ENCODE results near the gene PCBP2. TPM values are rescaled to one million over a fixed set of nuclear protein-coding genes. Genes with fewer than 3 reads are reported as not detected.

PCBP2 gene
- total RNA-seq, 1 experiment from 2014 or later, result 981 TPM

DNA sequence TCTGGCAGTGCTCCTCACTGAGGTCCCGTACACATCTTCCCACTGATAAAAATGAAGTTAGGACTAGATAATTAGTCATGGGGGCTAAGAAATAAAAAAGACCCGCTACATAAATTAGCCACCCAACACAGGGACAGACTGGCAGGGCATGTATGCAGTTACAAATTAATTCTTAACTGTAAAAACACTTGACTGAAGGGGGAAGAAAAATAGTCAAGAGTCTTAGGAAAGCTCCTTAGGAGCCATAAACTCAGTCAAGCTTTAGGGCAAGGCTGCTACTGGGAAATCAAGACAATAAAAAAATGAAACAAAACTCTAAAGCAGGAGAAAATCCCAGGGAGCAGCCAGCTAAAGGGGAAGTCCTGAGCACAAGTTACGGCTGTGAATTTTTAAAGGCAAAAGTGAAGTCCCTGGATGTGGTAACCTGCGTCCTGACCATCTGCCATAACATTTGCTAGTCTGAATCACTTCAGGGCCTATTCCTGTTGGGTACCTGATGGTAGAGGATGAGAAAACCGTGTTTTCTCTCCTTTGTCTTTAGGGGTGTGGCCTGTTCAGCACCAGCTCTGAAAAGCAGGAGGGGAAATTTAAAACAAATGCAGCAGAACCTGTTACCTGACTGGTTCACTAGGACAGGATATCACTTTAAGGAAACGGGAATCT lies 62.9 kb downstream of the PCBP2 start:
- ChIA-PET CTCF (interaction anchor here (1.4 kb wide), 1 partner anchor 29 kb away, joined by 3 read pairs; no protein-coding TSS in a partner anchor), POLR2A (interaction anchor here (2.2 kb wide), 1 partner anchor 14 kb away, joined by 7 read pairs; the partner anchor contains the start of gene TARBP2)
- TF ChIP-seq SMAD4 (CRISPR knock-in tag; IDR thresholded peaks at IDR 0.05) (no peak), ZNF416 (CRISPR knock-in tag; IDR thresholded peaks at IDR 0.05) (no peak), CBFB (CRISPR knock-in tag; IDR thresholded peaks at IDR 0.05; ENCODE audit: low read depth) (no peak), RELA (CRISPR knock-in tag; IDR thresholded peaks at IDR 0.05; ENCODE audit: borderline replicate concordance) (no peak), NR3C1 (CRISPR knock-in tag; conservative IDR thresholded peaks at IDR 0.05; ENCODE audit: low read depth) (no peak), JAZF1 (CRISPR knock-in tag; IDR thresholded peaks at IDR 0.05) (no peak), GTF2I (CRISPR knock-in tag; conservative IDR thresholded peaks at IDR 0.05) (no peak), IRF2 (CRISPR knock-in tag; IDR thresholded peaks at IDR 0.05; ENCODE audit: borderline replicate concordance, low read depth) (no peak)
- TF ChIP-seq, protein P1, sequence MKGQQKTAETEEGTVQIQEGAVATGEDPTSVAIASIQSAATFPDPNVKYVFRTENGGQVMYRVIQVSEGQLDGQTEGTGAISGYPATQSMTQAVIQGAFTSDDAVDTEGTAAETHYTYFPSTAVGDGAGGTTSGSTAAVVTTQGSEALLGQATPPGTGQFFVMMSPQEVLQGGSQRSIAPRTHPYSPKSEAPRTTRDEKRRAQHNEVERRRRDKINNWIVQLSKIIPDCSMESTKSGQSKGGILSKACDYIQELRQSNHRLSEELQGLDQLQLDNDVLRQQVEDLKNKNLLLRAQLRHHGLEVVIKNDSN (CRISPR knock-in tag; IDR thresholded peaks at IDR 0.05), result no peak
- TF ChIP-seq, protein P2, sequence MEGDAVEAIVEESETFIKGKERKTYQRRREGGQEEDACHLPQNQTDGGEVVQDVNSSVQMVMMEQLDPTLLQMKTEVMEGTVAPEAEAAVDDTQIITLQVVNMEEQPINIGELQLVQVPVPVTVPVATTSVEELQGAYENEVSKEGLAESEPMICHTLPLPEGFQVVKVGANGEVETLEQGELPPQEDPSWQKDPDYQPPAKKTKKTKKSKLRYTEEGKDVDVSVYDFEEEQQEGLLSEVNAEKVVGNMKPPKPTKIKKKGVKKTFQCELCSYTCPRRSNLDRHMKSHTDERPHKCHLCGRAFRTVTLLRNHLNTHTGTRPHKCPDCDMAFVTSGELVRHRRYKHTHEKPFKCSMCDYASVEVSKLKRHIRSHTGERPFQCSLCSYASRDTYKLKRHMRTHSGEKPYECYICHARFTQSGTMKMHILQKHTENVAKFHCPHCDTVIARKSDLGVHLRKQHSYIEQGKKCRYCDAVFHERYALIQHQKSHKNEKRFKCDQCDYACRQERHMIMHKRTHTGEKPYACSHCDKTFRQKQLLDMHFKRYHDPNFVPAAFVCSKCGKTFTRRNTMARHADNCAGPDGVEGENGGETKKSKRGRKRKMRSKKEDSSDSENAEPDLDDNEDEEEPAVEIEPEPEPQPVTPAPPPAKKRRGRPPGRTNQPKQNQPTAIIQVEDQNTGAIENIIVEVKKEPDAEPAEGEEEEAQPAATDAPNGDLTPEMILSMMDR (IDR thresholded peaks at IDR 0.05), result no peak
- TF ChIP-seq, protein P3, sequence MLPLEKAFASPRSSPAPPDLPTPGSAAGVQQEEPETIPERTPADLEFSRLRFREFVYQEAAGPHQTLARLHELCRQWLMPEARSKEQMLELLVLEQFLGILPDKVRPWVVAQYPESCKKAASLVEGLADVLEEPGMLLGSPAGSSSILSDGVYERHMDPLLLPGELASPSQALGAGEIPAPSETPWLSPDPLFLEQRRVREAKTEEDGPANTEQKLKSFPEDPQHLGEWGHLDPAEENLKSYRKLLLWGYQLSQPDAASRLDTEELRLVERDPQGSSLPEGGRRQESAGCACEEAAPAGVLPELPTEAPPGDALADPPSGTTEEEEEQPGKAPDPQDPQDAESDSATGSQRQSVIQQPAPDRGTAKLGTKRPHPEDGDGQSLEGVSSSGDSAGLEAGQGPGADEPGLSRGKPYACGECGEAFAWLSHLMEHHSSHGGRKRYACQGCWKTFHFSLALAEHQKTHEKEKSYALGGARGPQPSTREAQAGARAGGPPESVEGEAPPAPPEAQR (CRISPR knock-in tag; IDR thresholded peaks at IDR 0.05), result no peak
- TF ChIP-seq, protein P4, sequence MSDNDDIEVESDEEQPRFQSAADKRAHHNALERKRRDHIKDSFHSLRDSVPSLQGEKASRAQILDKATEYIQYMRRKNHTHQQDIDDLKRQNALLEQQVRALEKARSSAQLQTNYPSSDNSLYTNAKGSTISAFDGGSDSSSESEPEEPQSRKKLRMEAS (CRISPR knock-in tag; IDR thresholded peaks at IDR 0.05), result no peak
- TF ChIP-seq, protein P5, sequence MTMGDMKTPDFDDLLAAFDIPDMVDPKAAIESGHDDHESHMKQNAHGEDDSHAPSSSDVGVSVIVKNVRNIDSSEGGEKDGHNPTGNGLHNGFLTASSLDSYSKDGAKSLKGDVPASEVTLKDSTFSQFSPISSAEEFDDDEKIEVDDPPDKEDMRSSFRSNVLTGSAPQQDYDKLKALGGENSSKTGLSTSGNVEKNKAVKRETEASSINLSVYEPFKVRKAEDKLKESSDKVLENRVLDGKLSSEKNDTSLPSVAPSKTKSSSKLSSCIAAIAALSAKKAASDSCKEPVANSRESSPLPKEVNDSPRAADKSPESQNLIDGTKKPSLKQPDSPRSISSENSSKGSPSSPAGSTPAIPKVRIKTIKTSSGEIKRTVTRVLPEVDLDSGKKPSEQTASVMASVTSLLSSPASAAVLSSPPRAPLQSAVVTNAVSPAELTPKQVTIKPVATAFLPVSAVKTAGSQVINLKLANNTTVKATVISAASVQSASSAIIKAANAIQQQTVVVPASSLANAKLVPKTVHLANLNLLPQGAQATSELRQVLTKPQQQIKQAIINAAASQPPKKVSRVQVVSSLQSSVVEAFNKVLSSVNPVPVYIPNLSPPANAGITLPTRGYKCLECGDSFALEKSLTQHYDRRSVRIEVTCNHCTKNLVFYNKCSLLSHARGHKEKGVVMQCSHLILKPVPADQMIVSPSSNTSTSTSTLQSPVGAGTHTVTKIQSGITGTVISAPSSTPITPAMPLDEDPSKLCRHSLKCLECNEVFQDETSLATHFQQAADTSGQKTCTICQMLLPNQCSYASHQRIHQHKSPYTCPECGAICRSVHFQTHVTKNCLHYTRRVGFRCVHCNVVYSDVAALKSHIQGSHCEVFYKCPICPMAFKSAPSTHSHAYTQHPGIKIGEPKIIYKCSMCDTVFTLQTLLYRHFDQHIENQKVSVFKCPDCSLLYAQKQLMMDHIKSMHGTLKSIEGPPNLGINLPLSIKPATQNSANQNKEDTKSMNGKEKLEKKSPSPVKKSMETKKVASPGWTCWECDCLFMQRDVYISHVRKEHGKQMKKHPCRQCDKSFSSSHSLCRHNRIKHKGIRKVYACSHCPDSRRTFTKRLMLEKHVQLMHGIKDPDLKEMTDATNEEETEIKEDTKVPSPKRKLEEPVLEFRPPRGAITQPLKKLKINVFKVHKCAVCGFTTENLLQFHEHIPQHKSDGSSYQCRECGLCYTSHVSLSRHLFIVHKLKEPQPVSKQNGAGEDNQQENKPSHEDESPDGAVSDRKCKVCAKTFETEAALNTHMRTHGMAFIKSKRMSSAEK (CRISPR knock-in tag; IDR thresholded peaks at IDR 0.05; ENCODE audit: borderline replicate concordance), result no peak
- TF ChIP-seq, protein P6, sequence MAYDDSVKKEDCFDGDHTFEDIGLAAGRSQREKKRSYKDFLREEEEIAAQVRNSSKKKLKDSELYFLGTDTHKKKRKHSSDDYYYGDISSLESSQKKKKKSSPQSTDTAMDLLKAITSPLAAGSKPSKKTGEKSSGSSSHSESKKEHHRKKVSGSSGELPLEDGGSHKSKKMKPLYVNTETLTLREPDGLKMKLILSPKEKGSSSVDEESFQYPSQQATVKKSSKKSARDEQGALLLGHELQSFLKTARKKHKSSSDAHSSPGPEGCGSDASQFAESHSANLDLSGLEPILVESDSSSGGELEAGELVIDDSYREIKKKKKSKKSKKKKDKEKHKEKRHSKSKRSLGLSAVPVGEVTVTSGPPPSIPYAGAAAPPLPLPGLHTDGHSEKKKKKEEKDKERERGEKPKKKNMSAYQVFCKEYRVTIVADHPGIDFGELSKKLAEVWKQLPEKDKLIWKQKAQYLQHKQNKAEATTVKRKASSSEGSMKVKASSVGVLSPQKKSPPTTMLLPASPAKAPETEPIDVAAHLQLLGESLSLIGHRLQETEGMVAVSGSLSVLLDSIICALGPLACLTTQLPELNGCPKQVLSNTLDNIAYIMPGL (CRISPR knock-in tag; IDR thresholded peaks at IDR 0.05), result no peak
- TF ChIP-seq, protein P7, sequence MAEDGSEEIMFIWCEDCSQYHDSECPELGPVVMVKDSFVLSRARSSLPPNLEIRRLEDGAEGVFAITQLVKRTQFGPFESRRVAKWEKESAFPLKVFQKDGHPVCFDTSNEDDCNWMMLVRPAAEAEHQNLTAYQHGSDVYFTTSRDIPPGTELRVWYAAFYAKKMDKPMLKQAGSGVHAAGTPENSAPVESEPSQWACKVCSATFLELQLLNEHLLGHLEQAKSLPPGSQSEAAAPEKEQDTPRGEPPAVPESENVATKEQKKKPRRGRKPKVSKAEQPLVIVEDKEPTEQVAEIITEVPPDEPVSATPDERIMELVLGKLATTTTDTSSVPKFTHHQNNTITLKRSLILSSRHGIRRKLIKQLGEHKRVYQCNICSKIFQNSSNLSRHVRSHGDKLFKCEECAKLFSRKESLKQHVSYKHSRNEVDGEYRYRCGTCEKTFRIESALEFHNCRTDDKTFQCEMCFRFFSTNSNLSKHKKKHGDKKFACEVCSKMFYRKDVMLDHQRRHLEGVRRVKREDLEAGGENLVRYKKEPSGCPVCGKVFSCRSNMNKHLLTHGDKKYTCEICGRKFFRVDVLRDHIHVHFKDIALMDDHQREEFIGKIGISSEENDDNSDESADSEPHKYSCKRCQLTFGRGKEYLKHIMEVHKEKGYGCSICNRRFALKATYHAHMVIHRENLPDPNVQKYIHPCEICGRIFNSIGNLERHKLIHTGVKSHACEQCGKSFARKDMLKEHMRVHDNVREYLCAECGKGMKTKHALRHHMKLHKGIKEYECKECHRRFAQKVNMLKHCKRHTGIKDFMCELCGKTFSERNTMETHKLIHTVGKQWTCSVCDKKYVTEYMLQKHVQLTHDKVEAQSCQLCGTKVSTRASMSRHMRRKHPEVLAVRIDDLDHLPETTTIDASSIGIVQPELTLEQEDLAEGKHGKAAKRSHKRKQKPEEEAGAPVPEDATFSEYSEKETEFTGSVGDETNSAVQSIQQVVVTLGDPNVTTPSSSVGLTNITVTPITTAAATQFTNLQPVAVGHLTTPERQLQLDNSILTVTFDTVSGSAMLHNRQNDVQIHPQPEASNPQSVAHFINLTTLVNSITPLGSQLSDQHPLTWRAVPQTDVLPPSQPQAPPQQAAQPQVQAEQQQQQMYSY (CRISPR knock-in tag; IDR thresholded peaks at IDR 0.05), result no peak
- TF ChIP-seq, protein P8, sequence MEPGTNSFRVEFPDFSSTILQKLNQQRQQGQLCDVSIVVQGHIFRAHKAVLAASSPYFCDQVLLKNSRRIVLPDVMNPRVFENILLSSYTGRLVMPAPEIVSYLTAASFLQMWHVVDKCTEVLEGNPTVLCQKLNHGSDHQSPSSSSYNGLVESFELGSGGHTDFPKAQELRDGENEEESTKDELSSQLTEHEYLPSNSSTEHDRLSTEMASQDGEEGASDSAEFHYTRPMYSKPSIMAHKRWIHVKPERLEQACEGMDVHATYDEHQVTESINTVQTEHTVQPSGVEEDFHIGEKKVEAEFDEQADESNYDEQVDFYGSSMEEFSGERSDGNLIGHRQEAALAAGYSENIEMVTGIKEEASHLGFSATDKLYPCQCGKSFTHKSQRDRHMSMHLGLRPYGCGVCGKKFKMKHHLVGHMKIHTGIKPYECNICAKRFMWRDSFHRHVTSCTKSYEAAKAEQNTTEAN (CRISPR knock-in tag; IDR thresholded peaks at IDR 0.05), result no peak
- TF ChIP-seq, protein P9, sequence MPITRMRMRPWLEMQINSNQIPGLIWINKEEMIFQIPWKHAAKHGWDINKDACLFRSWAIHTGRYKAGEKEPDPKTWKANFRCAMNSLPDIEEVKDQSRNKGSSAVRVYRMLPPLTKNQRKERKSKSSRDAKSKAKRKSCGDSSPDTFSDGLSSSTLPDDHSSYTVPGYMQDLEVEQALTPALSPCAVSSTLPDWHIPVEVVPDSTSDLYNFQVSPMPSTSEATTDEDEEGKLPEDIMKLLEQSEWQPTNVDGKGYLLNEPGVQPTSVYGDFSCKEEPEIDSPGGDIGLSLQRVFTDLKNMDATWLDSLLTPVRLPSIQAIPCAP (CRISPR knock-in tag; IDR thresholded peaks at IDR 0.05), result no peak
- no peak overlapping the region for H3K4me3 Mint-ChIP-seq
- ATAC-seq, result no peak
- DNase-seq (ENCODE audit: low spot score), result no peak
- H3K9me3 Mint-ChIP-seq, result no peaks in the 10 kb centered on the region
- peaks cover 8% of the 10 kb centered on the region for H3K4me1 Mint-ChIP-seq
- peaks cover 3% of the 10 kb centered on the region; the same call in 1 of the 2 replicates for H3K36me3 Mint-ChIP-seq
- H3K27me3 Mint-ChIP-seq (ENCODE audit: low read depth), result no peaks in the 10 kb centered on the region
- H3K27ac Mint-ChIP-seq, result no peak overlapping the region
